Measurements from ENCODE around the gene CCDC88C. TPM values are rescaled to one million over a fixed set of nuclear protein-coding genes. Genes with fewer than 3 reads are reported as not detected.

Gene CCDC88C
- total and polyA plus RNA-seq, 12 donors: 2.2 to 8.4 (median 4.9) TPM

DNA sequence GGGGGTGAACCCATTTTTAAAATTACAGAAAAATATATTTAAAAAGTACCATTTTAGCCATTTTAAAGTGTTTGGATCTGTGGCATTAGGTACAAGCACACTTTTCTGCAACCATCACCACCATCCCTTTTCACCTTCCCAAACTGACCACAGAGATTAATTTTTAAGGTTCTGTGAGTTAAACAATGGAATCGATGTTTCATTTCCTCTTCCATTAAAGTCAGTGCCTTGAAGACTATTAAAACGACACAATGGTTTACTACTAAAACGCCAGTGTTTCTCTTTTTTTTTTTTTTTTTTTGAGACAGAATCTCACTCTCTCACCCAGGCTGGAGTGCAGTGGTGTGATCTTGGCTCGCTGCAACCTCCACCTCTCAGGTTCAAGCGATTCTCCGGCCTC, 95.0 kb downstream of the CCDC88C start:
- WGBS, 2 donors: 68 to 70% methylated on average over 6 of the region's 6 CpGs
- ATAC-seq: no peak
- no peaks in the 10 kb centered on the region for H3K9me3 ChIP-seq
- H3K27ac ChIP-seq: peak overlapping the region in 8 of 10 donors; percentile 70 to 90 (median 82)
- H3K4me3 ChIP-seq: peak overlapping the region in 1 of 10 donors; percentile 53
- no peaks in the 10 kb centered on the region for H3K27me3 ChIP-seq
- TF ChIP-seq, protein P1, sequence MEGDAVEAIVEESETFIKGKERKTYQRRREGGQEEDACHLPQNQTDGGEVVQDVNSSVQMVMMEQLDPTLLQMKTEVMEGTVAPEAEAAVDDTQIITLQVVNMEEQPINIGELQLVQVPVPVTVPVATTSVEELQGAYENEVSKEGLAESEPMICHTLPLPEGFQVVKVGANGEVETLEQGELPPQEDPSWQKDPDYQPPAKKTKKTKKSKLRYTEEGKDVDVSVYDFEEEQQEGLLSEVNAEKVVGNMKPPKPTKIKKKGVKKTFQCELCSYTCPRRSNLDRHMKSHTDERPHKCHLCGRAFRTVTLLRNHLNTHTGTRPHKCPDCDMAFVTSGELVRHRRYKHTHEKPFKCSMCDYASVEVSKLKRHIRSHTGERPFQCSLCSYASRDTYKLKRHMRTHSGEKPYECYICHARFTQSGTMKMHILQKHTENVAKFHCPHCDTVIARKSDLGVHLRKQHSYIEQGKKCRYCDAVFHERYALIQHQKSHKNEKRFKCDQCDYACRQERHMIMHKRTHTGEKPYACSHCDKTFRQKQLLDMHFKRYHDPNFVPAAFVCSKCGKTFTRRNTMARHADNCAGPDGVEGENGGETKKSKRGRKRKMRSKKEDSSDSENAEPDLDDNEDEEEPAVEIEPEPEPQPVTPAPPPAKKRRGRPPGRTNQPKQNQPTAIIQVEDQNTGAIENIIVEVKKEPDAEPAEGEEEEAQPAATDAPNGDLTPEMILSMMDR (IDR thresholded peaks at IDR 0.05): no peak
- H3K4me1 ChIP-seq: peaks cover 5 to 76% (median 65%) of the 10 kb centered on the region in 9 donors
- peaks cover 0 to 40% (median 0%) of the 10 kb centered on the region in 9 donors for H3K36me3 ChIP-seq
- intact Hi-C loops (cut with DNase I): loop anchor here in 9 of 10 donors (1.0 to 5.0 kb wide), 5 partner anchors 50 to 97 kb away; partner anchors contain the start of gene CCDC88C (in 2 of the 9)
- no peak for DNase-seq

DNA sequence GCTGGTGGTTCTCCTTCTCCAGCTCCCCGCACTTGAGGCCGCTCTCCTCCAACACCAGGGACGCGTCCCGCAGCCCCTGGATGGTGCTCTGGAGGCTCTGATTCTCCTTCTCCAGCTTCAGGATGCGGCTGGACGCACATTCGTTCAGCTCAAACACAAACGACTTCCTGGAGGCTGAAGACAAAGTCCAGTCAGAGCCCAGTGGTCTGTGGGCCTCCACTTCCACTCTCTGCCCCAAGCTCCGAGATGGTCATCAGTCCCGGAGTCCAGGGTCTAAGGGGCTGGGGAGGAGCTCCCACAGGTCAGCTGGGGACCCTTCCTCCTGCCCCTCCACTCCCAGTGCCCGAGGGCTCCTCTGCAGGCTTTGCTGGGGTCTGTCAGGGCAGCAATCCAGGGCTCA, 96.5 kb downstream of the CCDC88C start:
- Histone ChIP-seq H3K9me3 (no peaks in the 10 kb centered on the region), H3K4me1 (peaks cover 18 to 77% (median 67%) of the 10 kb centered on the region in 9 donors), H3K27ac (peak overlapping the region in 6 of 10 donors; percentile 1 to 86 (median 58)), H3K36me3 (peaks cover 0 to 40% (median 0%) of the 10 kb centered on the region in 9 donors), H3K27me3 (no peaks in the 10 kb centered on the region), H3K4me3 (no peak overlapping the region)
- ATAC-seq (no peak), DNase-seq (no peak)
- TF ChIP-seq, protein P1 (IDR thresholded peaks at IDR 0.05): no peak
- WGBS, 2 donors: 73 to 76% methylated on average over 12 of the region's 12 CpGs
- intact Hi-C loops (cut with DNase I): loop anchor here in 3 of 10 donors (5.0 kb wide), 2 partner anchors 51 to 96 kb away; partner anchors contain the start of gene CCDC88C (in 2 of the 3)

DNA sequence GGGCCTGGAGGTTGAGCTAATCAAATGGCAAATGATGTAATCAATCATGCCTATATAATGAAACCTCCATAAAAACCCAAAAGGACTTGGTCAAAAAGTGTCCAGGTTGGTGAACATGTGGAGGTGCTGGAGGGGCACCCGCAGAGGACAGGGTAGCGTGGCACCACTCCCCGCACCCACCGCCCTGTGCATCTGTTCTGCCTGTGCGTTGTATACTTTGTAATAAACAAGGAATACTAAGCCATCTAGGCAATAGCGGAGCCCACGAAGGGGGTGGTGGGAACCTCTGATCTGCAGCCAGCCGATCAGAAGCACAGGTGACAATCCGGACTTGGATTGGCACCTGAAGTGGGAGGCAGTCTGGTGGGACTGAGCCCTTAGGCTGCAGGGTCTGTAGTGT, 97.4 kb downstream of the CCDC88C start:
- DNase-seq: no peak
- WGBS, 2 donors: 96 to 97% methylated on average over 9 of the region's 9 CpGs
- Histone ChIP-seq H3K4me3 (no peak overlapping the region), H3K4me1 (peaks cover 20 to 73% (median 63%) of the 10 kb centered on the region in 9 donors), H3K9me3 (no peaks in the 10 kb centered on the region), H3K27ac (no peak overlapping the region), H3K36me3 (peaks cover 0 to 43% (median 0%) of the 10 kb centered on the region in 9 donors), H3K27me3 (no peaks in the 10 kb centered on the region)
- no peak for ATAC-seq
- TF ChIP-seq, protein P1 (IDR thresholded peaks at IDR 0.05): no peak
- intact Hi-C loops (cut with DNase I): loop anchor here in 3 of 10 donors (5.0 kb wide), 2 partner anchors 52 to 97 kb away; partner anchors contain the start of gene CCDC88C (in 2 of the 3)

DNA sequence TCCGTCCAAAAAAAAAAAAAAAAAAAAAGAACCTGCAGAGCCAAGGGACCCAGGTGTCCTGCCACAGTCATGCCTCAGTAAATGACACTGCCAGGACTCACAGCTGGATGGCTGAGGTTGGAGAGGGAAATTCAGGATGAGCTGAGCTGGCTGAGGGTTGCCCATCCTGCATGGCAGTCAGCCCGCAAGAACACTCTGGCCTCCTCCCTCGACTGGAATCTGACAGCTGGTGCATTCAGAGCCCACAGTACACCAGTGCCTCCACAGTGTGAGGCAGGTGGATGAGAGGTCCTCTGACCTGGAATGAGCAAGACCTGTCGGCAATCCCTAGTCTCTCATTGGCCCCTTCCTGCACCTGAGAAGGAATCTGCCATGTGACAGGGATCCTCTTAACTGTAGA, 98.7 kb downstream of the CCDC88C start:
- Histone ChIP-seq H3K36me3 (peaks cover 0 to 50% (median 0%) of the 10 kb centered on the region in 9 donors), H3K4me1 (peaks cover 20 to 59% (median 51%) of the 10 kb centered on the region in 9 donors), H3K9me3 (no peaks in the 10 kb centered on the region), H3K27ac (peak overlapping the region in 1 of 10 donors; percentile 81), H3K27me3 (no peaks in the 10 kb centered on the region), H3K4me3 (no peak overlapping the region)
- no peak for DNase-seq
- WGBS, 2 donors: 61 to 66% methylated on average over 4 of the region's 4 CpGs
- TF ChIP-seq, protein P1 (IDR thresholded peaks at IDR 0.05): no peak
- no peak for ATAC-seq
- intact Hi-C loops (cut with DNase I): no loop called here

All from heart right ventricle (tissue), 16 donors.